Measurements from ENCODE around the gene TTYH3. TPM values are rescaled to one million over a fixed set of nuclear protein-coding genes. Genes with fewer than 3 reads are reported as not detected.
A peak's percentile ranks its signal among the peaks of the same experiment; 100 is the strongest.

The TTYH3 gene
- total and polyA plus RNA-seq, 2 donors (not counting 1 experiment from before 2014, with no cell fraction given) = 17.4 to 19.7 TPM

GRCh38 chr7:2632733-2633537 is 1.1 kb downstream of the TTYH3 start:
- peak; percentile 49 to 72 for DNase-seq (ENCODE audit: low read depth in 2 of 2)
- Histone ChIP-seq H3K9ac (ENCODE audit: insufficient read depth, low read length) (peak overlapping the region; percentile 95), H3K4me1 (ENCODE audit: control insufficient read depth, extremely low read depth, insufficient read depth, low read length) (peaks cover 31% of the 10 kb centered on the region), H3K4me3 (replicated peaks in 1 of 4; ENCODE audit: control extremely low read depth in 1 of 4, insufficient read depth in 1 of 4, low read depth in 3 of 4, low read length in 4 of 4) (peak overlapping the region; percentile 68 to 90 (median 84)), H3K79me2 (ENCODE audit: control insufficient read depth, insufficient read depth, low read length) (peaks cover 56% of the 10 kb centered on the region), H3K9me3 (ENCODE audit: control insufficient read depth, insufficient read depth, low read depth, low read length) (no peaks in the 10 kb centered on the region), H3K36me3 (ENCODE audit: control insufficient read depth, insufficient read depth, low read length) (peaks cover 6% of the 10 kb centered on the region), H3K27ac (ENCODE audit: insufficient read depth, low read length) (peak overlapping the region; percentile 97), H3K4me2 (ENCODE audit: extremely low read depth, insufficient read depth, low read length) (peak overlapping the region; percentile 64), H4K20me1 (ENCODE audit: control insufficient read depth, extremely low read depth, insufficient read depth, low read length) (no peaks in the 10 kb centered on the region), H2AFZ (ENCODE audit: low read length) (no peak overlapping the region), H3K27me3 (ENCODE audit: control insufficient read depth, insufficient read depth, low read length) (no peaks in the 10 kb centered on the region)
- TF ChIP-seq, protein P1, sequence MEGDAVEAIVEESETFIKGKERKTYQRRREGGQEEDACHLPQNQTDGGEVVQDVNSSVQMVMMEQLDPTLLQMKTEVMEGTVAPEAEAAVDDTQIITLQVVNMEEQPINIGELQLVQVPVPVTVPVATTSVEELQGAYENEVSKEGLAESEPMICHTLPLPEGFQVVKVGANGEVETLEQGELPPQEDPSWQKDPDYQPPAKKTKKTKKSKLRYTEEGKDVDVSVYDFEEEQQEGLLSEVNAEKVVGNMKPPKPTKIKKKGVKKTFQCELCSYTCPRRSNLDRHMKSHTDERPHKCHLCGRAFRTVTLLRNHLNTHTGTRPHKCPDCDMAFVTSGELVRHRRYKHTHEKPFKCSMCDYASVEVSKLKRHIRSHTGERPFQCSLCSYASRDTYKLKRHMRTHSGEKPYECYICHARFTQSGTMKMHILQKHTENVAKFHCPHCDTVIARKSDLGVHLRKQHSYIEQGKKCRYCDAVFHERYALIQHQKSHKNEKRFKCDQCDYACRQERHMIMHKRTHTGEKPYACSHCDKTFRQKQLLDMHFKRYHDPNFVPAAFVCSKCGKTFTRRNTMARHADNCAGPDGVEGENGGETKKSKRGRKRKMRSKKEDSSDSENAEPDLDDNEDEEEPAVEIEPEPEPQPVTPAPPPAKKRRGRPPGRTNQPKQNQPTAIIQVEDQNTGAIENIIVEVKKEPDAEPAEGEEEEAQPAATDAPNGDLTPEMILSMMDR (conservative IDR thresholded peaks at IDR 0.05 in 1 of 2, IDR thresholded peaks at IDR 0.05 in 1 of 2; ENCODE audit: low read depth in 1 of 2, low read length in 2 of 2) = no peak
- TF ChIP-seq EZH2 (IDR thresholded peaks at IDR 0.05; ENCODE audit: low read length, missing control alignments) = no peak

- peak; percentile 87 to 89 for DNase-seq (ENCODE audit: low read depth in 2 of 2)
- Histone ChIP-seq H3K79me2 (ENCODE audit: control insufficient read depth, insufficient read depth, low read length) (peaks cover 63% of the 10 kb centered on the region), H3K9me3 (ENCODE audit: control insufficient read depth, insufficient read depth, low read depth, low read length) (no peaks in the 10 kb centered on the region), H3K27me3 (ENCODE audit: control insufficient read depth, insufficient read depth, low read length) (no peaks in the 10 kb centered on the region), H4K20me1 (ENCODE audit: control insufficient read depth, extremely low read depth, insufficient read depth, low read length) (no peaks in the 10 kb centered on the region), H3K9ac (ENCODE audit: insufficient read depth, low read length) (peak overlapping the region; percentile 95), H2AFZ (ENCODE audit: low read length) (no peak overlapping the region), H3K36me3 (ENCODE audit: control insufficient read depth, insufficient read depth, low read length) (peaks cover 6% of the 10 kb centered on the region), H3K4me1 (ENCODE audit: control insufficient read depth, extremely low read depth, insufficient read depth, low read length) (peaks cover 39% of the 10 kb centered on the region), H3K4me3 (replicated peaks in 1 of 4; ENCODE audit: control extremely low read depth in 1 of 4, insufficient read depth in 1 of 4, low read depth in 3 of 4, low read length in 4 of 4) (peak overlapping the region; percentile 68 to 90 (median 84)), H3K4me2 (ENCODE audit: extremely low read depth, insufficient read depth, low read length) (peak overlapping the region; percentile 64), H3K27ac (ENCODE audit: insufficient read depth, low read length) (peak overlapping the region; percentile 97)
- TF ChIP-seq, protein P1 (conservative IDR thresholded peaks at IDR 0.05 in 1 of 2, IDR thresholded peaks at IDR 0.05 in 1 of 2; ENCODE audit: low read depth in 1 of 2, low read length in 2 of 2) = no peak
- TF ChIP-seq EZH2 (IDR thresholded peaks at IDR 0.05; ENCODE audit: low read length, missing control alignments) = no peak
Measured at GRCh38 chr7:2633538-2634266, 1.9 kb downstream of the TTYH3 start.

Measured in fibroblast of lung (primary cell).